GM12891 (cell line): ENCODE results near the gene MYOZ1.
A peak's percentile ranks its signal among the peaks of the same experiment; 100 is the strongest.

Experiments used
- DNase-seq: peaks from one replicate; pipeline ENCODE4 v3.0.0; 2011; ENCODE audit warnings: low spot score; ENCODE audit not compliant: insufficient read length
- FAIRE-seq: peaks from 2 replicates; lab custom pipeline; 2011; peaks lifted over from hg19 to GRCh38; lab: Jason Lieb, UNC
- PAX5 ChIP-seq: IDR thresholded peaks from 2 replicates; pipeline ENCODE4 v1.6.1; 2011; ENCODE audit warnings: low read length, moderate library complexity, mild to moderate bottlenecking; ENCODE audit not compliant: insufficient read depth, severe bottlenecking
- POLR2A ChIP-seq: IDR thresholded peaks from 2 replicates; pipeline ENCODE4 v1.6.1; 2011; ENCODE audit warnings: low read depth, low read length, control low read depth
- POLR2AphosphoS5 ChIP-seq: IDR thresholded peaks from 2 replicates; pipeline ENCODE4 v1.6.1; 2011; ENCODE audit warnings: low read depth, low read length, control low read depth
- POU2F2 ChIP-seq: IDR thresholded peaks from 2 replicates; pipeline ENCODE4 v1.6.1; 2011; ENCODE audit warnings: low read depth, mild to moderate bottlenecking, control low read depth, low read length, moderate library complexity
- SPI1 ChIP-seq: IDR thresholded peaks from 2 replicates; pipeline ENCODE4 v1.6.1; 2011; ENCODE audit warnings: low read depth, low read length, control low read depth
- TAF1 ChIP-seq: IDR thresholded peaks from 2 replicates; pipeline ENCODE4 v1.6.1; 2011; ENCODE audit warnings: low read depth, low read length, control low read depth

Gene MYOZ1

GRCh38 chr10:73655257-73655989 lies 14.1 kb upstream of the MYOZ1 start:
- TF ChIP-seq PAX5 (no peak), TAF1 (no peak), POLR2A (no peak), POU2F2 (peak; percentile 23; the same call in 1 of the 2 replicates), POLR2AphosphoS5 (no peak), SPI1 (no peak; the same call in 1 of the 2 replicates)
- FAIRE-seq (peak; percentile 55), DNase-seq (no peak)

DNA sequence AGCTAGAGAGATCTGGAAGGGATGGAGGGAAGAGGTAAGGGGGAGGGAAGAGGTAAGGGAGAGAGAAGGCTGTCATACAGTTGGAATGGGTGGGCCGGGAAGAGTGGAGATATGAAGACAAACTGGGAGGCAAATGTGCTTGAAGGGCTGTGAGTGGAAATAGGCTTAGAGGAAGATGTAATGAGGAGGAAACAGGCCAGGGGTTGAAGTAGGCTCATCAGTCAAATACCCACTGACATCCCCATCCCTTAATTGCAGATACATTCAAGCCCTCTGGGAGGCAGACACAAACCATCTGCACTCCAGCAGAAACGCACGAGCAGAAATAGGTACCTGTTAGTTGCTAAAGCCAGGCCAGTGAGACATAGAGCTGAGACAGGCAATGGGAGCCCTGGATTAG lies 12.4 kb upstream of the MYOZ1 start:
- TF ChIP-seq POU2F2: no peak
- TF ChIP-seq TAF1: no peak
- TF ChIP-seq POLR2AphosphoS5: no peak
- no peak for TF ChIP-seq PAX5
- TF ChIP-seq POLR2A: no peak
- no peak for TF ChIP-seq SPI1
- FAIRE-seq (no peak), DNase-seq (no peak)

- DNase-seq (no peak), FAIRE-seq (no peak)
- TF ChIP-seq TAF1: no peak
- TF ChIP-seq PAX5: no peak
- TF ChIP-seq SPI1: no peak
- no peak for TF ChIP-seq POLR2A
- TF ChIP-seq POLR2AphosphoS5: no peak
- no peak for TF ChIP-seq POU2F2
Observed at GRCh38 chr10:73653195-73653594, 11.9 kb upstream of the MYOZ1 start.

- DNase-seq: no peak
- peak; percentile 75 for FAIRE-seq
- TF ChIP-seq PAX5 (no peak), SPI1 (peak; percentile 85), POLR2A (peak; percentile 56), POU2F2 (peak; percentile 68), POLR2AphosphoS5 (peak; percentile 47; the same call in 1 of the 2 replicates), TAF1 (no peak)
Observed at GRCh38 chr10:73650537-73651331, 9.5 kb upstream of the MYOZ1 start.

GRCh38 chr10:73649876-73650536 lies 8.7 kb upstream of the MYOZ1 start:
- FAIRE-seq (no peak), DNase-seq (no peak)
- TF ChIP-seq POU2F2 (no peak), POLR2A (no peak), PAX5 (no peak), SPI1 (no peak), TAF1 (no peak), POLR2AphosphoS5 (no peak)

DNA sequence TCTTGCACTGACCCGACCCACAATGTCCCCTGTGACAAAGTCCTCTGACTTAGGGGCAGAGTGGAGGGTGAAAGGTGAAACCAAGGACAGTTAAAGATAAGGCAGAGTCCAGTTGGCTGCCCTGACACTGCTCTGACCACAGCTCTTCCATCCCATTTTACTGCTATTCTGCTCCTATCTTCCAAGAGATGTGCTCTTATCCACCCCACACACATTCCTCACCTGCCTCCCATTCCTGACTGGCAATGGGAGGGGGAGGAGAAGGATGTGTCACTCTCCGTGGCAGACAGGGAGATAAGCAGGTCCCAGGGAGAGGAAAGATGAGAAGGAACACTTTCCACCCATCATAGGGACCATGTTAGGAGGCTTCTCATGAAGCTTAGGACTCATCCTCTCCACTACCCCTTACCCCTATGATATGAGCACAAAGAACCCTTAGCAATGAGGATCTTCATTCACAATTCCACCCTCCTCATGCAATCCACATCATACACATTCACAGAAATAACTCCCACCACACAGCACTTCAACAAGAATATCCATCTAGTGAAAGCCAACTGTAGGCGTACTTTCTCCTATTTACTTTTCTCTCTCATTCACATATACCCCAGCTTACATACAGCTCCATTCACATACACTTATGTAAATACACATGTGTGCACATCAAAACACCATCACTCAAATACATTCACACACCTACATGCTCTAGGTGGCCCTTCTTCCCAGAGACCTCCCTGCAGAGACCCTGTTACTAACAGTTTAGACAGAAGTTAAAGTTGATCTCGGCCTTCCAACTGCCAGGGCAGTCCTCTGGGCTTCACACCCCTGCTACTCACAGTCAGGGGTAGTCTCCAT lies 7.9 kb upstream of the MYOZ1 start:
- peak; percentile 48 for FAIRE-seq
- no peak for DNase-seq
- TF ChIP-seq PAX5 (no peak), POU2F2 (no peak), POLR2AphosphoS5 (no peak), TAF1 (no peak), POLR2A (no peak; the same call in 1 of the 2 replicates), SPI1 (no peak)

DNA sequence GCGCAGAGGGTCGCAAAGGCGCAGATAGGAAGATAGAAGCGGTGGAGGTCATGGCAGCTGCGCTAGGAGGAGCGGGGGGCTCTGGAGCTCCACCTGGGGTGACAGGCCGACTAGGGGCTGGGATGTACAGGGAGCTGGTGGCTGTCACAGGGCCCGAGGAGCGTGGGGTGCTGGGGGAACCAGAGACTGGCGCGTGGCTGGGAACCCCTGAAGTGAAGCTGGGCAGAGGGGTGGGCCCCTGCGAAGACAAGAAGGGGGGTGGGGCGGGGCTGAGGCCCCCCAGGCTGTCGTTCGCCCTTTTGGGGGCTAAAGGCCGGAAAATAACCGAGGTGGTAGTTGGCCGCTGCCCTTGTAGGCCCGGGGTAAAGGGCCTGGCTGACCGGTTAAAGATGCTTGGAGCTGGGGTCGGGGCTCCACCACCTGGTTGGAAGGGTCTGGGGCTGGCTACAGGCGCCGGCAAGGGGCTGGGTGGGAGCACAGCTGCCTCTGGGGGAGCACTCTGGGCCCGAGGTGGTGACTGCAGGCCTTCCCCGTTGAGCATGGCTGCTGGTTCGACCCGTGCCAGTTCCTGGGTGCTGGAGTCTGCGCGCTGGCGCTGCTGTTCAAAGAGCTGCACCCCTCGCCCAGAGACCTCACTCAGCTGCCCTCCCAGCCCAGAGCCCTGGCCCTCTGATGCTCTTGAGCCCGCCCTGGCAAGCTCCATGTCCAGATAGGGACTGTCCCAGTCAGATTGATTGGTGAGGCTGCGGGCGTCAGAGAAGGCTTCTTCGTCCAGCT lies 6.8 kb upstream of the MYOZ1 start:
- no peak for TF ChIP-seq POLR2AphosphoS5
- no peak for TF ChIP-seq PAX5
- TF ChIP-seq TAF1: no peak
- no peak for TF ChIP-seq SPI1
- no peak for TF ChIP-seq POU2F2
- no peak for TF ChIP-seq POLR2A
- DNase-seq (no peak), FAIRE-seq (no peak)

DNA sequence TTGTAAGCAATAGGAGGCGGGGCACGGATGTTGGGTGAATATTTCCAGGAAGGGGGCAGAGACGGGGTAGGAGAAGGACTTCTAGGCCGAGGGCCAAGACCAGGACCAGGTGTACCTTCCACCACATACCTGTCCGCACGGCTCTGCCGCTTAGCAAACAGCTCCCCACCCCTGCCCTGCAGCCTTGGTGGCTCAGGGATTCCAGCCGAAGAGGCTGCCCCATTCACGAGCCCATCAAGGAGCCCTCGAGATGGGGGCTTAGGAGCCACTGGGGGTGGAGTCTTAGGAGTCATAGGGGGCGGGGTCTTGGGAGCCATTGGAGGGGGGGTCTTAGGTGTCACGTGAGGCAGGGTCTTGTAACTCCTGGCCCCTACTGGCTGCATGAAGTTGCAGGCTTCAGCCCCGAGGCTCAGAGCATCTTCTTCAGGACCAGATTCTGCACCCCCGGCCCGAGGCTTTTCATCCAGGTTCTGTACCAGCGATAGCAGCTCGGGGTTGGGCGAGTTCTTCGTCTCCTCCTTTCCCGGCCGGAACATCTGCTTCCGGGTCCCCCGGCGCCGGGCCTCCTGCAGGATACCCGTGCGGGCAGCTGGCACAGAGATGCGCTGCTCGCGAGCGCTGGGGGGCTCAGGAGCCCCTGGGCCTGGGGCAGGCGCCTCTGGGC lies 6.1 kb upstream of the MYOZ1 start:
- TF ChIP-seq POU2F2 (0 out of 2 replicates have a peak, but pooled peaks have one; percentile 9), POLR2A (0 out of 2 replicates have a peak, but pooled peaks have one; percentile 21), SPI1 (no peak)
- DNase-seq: no peak
- FAIRE-seq: no peak
